Chondrocyte (in vitro differentiated cells): ENCODE results near the gene ZIC4. TPM values are rescaled to one million over a fixed set of nuclear protein-coding genes. Genes with fewer than 3 reads are reported as not detected.

Experiments
- DNase-seq: peaks from one replicate; pipeline ENCODE4 v3.0.0; 2021; ENCODE audit warnings: mixed read lengths, low spot score
- H3K27ac Mint-ChIP-seq: one replicate; pipeline ENCODE4 v1.8.0; 2021; ENCODE audit warnings: mild to moderate bottlenecking, moderate library complexity, mixed read lengths; ENCODE audit not compliant: unreplicated experiment
- H3K27me3 Mint-ChIP-seq: 2 replicates; pipeline ENCODE4 v1.8.0; 2021; ENCODE audit warnings: low read depth, mixed read lengths
- H3K36me3 Mint-ChIP-seq: 2 replicates; pipeline ENCODE4 v1.8.0; 2021; ENCODE audit warnings: low read depth, mixed read lengths
- H3K4me1 Mint-ChIP-seq: 2 replicates; pipeline ENCODE4 v1.8.0; 2021; ENCODE audit warnings: low read depth, mild to moderate bottlenecking, mixed read lengths
- H3K4me3 Mint-ChIP-seq: one replicate; pipeline ENCODE4 v1.8.0; 2021; ENCODE audit warnings: mild to moderate bottlenecking, moderate library complexity, mixed read lengths; ENCODE audit not compliant: unreplicated experiment
- H3K9me3 Mint-ChIP-seq: 2 replicates; pipeline ENCODE4 v1.8.0; 2021; ENCODE audit warnings: low read depth, mixed read lengths
- CTCF ChIP-seq: fragments of 200-600 bp; sonication (generic); IDR thresholded peaks from 2 replicates; pipeline ENCODE4 v1.5.0; 2021; ENCODE audit warnings: antibody characterized with exemption, mild to moderate bottlenecking, moderate library complexity
- total RNA-seq: library from RNA; stranded (reverse); gene quantifications from 3 replicates; pipeline ENCODE4 v1.2.1, GENCODE V29; 2021

The ZIC4 gene
- total RNA-seq, 1 donor from 2014 or later = 1.7 TPM

DNA sequence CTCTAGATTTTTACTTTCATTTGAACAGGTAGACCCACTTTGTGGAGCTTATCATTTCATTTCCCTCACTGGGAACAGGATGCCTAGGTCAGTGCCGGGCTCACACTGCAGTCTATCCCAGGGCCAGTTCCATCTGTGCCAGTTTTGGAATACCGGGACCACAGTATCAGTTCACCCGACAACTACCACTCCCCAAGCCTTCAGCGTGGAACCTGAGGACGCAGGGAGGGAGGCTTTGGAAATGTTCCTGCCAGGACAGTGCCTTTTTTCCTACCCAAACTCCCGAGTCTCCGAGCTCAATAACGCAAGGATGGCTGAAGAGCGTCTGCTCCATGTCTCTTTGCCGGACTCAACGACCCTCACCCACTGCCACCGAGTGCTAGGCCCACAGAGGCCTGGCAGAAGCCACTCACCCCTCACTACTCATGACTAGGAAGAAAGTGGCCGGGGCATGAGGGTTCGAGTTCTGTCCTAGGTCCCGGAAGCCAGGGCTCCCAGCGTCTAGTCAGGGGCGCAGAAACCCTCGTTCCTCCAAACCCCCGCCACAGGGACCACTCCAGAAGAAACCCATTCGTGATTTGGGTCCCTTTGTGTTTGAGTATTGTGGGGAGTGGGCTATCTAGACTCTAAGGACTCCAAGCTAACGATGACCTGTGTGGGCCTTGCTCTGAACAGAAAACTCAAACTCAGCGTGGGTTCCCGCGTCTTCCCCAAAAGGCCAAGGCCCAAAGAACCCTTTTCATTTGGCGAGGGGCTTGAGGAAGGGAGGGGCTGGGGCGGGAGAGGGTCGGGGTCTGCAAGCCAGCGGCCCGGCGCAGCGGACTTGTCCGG lies 14.2 kb upstream of the ZIC4 start:
- no peaks in the 10 kb centered on the region for H3K9me3 Mint-ChIP-seq
- H3K4me1 Mint-ChIP-seq = peaks cover 38% of the 10 kb centered on the region
- no peak for TF ChIP-seq CTCF
- no peak overlapping the region for H3K4me3 Mint-ChIP-seq
- H3K27me3 Mint-ChIP-seq = peaks cover 54% of the 10 kb centered on the region
- DNase-seq = peak; percentile 75
- H3K36me3 Mint-ChIP-seq = peaks cover 2% of the 10 kb centered on the region
- H3K27ac Mint-ChIP-seq = no peak overlapping the region

GRCh38 chr3:147419781-147420224 lies 13.5 kb upstream of the ZIC4 start:
- DNase-seq = no peak
- Mint-ChIP-seq H3K27ac (peak overlapping the region; percentile 29), H3K36me3 (peaks cover 2% of the 10 kb centered on the region), H3K9me3 (no peaks in the 10 kb centered on the region), H3K4me3 (peak overlapping the region; percentile 69), H3K27me3 (peaks cover 54% of the 10 kb centered on the region), H3K4me1 (peaks cover 41% of the 10 kb centered on the region)
- TF ChIP-seq CTCF = no peak

DNA sequence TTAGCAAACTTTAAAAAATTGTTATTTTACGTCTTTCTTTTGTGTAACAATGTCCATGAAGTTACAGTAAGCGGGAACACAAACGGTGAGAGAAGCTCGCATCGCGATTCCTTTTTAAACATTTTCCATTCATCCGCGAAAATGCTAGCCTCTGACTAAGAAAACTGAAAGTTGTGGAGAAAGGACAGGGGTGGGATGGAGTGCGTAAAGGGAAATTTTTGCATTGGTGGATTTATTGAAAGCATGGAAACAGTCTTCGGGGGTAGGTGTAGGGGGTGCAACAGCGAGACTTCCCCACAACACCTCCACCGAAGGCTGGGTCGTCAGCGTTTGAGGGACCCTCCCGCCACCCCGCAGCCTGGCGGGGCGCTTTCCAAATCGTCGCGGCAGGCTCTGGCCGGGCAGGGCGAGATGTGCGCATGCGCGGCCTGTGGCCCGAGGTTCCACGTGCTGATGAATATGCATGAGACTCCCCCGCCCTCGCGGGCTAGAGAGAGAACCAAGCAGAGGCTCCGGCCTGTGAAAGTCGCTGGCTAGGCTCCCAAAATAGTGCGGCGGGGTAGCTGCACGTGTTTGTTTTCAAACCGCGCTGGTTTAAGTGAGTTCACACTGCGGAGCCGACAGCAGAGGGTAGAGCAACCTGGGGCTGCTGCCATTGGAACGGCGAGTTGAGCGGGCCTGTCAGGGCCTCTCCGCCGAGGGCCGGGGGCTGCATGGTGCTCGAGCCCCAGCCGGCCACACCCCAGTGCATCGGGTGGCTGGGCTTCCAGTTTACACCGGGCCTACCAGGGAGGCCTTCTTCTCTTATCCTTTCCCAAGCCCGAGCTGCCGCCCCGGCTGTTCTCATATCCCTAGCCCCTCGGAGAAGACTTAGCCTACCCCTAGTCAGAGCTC lies 12.7 kb upstream of the ZIC4 start:
- peak; percentile 96 for DNase-seq
- peak overlapping the region; percentile 69 for H3K4me3 Mint-ChIP-seq
- peaks cover 48% of the 10 kb centered on the region for H3K4me1 Mint-ChIP-seq
- peaks cover 60% of the 10 kb centered on the region for H3K27me3 Mint-ChIP-seq
- no peaks in the 10 kb centered on the region for H3K9me3 Mint-ChIP-seq
- TF ChIP-seq CTCF = peak; percentile 17
- peaks cover 2% of the 10 kb centered on the region for H3K36me3 Mint-ChIP-seq
- H3K27ac Mint-ChIP-seq = peak overlapping the region; percentile 51

- Mint-ChIP-seq H3K9me3 (no peaks in the 10 kb centered on the region), H3K36me3 (peaks cover 3% of the 10 kb centered on the region), H3K4me3 (peak overlapping the region; percentile 69), H3K27me3 (peaks cover 56% of the 10 kb centered on the region), H3K4me1 (peaks cover 48% of the 10 kb centered on the region), H3K27ac (no peak overlapping the region)
- no peak for DNase-seq
- TF ChIP-seq CTCF = no peak
Observed at GRCh38 chr3:147418371-147418781, 12.0 kb upstream of the ZIC4 start.
